Measurements from ENCODE around the gene USP44. TPM values are rescaled to one million over a fixed set of nuclear protein-coding genes. Genes with fewer than 3 reads are reported as not detected.

USP44 gene
- total RNA-seq, 2 donors from 2014 or later = 7.0 to 21.1 TPM

DNA sequence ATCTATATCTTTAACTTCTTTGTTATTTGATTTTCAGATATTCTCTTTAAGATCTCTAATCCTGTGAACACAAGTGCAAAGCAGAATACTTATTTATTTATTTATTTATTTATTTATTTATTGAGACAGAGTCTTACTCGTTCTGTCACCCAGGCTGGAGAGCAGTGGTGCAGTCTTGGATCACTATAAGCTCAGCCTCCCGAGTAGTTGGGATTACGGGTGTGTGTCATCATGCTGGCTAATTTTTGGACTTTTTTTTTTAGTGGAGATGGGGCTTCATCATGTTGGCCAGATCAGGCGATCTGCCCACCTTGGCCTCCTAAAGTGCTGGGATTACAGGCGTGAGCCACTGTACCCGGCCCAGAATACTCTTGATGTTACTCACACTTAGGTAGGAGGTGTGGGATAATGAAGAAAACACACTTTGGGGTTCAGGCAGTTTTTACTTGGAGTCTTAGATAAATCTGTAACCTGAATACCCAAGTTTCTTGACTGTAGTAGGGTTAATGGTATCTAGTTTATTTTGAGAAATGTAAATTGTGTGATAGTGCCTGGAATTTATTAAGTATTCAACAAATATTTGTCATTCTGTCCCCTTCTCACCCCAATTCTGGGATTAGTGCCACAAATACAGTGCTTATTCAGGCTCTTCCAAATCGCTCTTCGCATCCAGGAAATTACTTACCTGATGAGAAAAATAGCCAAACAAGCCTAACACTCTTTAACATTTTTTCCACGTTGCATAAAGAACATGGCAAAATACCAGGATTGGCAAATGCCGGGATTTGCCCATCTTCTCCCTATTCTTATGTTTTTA is 44.4 kb downstream of the USP44 start:
- peaks cover 16% of the 10 kb centered on the region for H3K4me1 ChIP-seq
- H3K9me3 ChIP-seq = no peaks in the 10 kb centered on the region
- DNase-seq (no peak), ATAC-seq (no peak)
- H3K27me3 ChIP-seq = no peaks in the 10 kb centered on the region
- WGBS, 2 donors = 64 to 67% methylated on average over 10 of the region's 10 CpGs
- intact Hi-C loops (cut with DNase I) = no loop called here
- peak overlapping the region in 2 of 4 donors; percentile 1 to 54 for H3K27ac ChIP-seq
- TF ChIP-seq, protein P1, sequence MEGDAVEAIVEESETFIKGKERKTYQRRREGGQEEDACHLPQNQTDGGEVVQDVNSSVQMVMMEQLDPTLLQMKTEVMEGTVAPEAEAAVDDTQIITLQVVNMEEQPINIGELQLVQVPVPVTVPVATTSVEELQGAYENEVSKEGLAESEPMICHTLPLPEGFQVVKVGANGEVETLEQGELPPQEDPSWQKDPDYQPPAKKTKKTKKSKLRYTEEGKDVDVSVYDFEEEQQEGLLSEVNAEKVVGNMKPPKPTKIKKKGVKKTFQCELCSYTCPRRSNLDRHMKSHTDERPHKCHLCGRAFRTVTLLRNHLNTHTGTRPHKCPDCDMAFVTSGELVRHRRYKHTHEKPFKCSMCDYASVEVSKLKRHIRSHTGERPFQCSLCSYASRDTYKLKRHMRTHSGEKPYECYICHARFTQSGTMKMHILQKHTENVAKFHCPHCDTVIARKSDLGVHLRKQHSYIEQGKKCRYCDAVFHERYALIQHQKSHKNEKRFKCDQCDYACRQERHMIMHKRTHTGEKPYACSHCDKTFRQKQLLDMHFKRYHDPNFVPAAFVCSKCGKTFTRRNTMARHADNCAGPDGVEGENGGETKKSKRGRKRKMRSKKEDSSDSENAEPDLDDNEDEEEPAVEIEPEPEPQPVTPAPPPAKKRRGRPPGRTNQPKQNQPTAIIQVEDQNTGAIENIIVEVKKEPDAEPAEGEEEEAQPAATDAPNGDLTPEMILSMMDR (IDR thresholded peaks at IDR 0.05) = no peak
- no peak for TF ChIP-seq POLR2A (IDR thresholded peaks at IDR 0.05)
- no peak overlapping the region for H3K4me3 ChIP-seq
- H3K36me3 ChIP-seq (replicated peaks in 1 of 2; ENCODE audit: insufficient read depth in 1 of 2, low read depth in 2 of 2) = peaks cover 0 to 15% of the 10 kb centered on the region in 2 donors

DNA sequence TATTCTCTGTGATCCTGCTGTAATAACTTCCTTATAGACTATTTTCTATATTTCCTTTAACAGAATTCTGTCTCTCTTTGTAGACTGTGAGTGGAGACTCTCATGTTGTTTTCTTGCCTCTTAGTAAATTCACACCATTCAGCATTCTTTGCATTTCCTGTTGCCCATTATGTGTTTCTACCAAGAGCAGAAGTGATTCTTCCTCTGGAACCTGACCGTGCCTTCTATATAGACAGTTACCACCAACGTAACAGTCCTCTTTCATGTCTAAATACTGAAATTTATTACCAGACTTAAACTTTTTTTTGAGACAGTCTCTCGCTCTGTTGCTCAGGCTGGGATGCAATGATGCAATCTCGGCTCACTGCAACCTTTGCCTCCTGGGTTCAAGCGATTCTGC is 46.2 kb downstream of the USP44 start:
- Histone ChIP-seq H3K27me3 (no peaks in the 10 kb centered on the region), H3K27ac (no peak overlapping the region), H3K36me3 (replicated peaks in 1 of 2; ENCODE audit: insufficient read depth in 1 of 2, low read depth in 2 of 2) (peaks cover 0 to 11% of the 10 kb centered on the region in 2 donors), H3K4me3 (no peak overlapping the region), H3K4me1 (peaks cover 16% of the 10 kb centered on the region), H3K9me3 (no peaks in the 10 kb centered on the region)
- 94 to 95% methylated on average over 5 of the region's 5 CpGs for WGBS, 2 donors
- intact Hi-C loops (cut with DNase I) = no loop called here
- TF ChIP-seq POLR2A (IDR thresholded peaks at IDR 0.05) = no peak
- TF ChIP-seq, protein P1 (IDR thresholded peaks at IDR 0.05) = no peak
- no peak for ATAC-seq
- no peak for DNase-seq

DNA sequence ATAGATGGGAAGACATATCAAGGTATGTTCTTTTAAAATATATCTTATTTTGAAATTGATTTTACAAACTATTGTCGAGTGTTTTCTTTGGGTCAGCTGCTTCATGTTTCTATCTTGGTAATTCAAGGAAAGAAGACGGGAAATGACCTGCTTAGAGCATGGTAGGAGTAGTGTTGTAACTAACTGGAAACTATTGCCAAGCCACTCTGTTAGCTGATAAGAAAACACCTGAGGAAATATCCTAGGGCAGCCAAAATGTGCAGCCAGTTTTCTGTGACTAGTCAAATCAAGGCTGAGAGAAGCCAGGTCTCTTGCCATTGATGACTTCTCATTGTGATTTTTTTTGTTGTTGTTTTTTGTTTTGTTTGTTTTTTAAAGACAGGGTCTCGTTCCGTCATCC is 47.1 kb downstream of the USP44 start:
- Histone ChIP-seq H3K36me3 (replicated peaks in 1 of 2; ENCODE audit: insufficient read depth in 1 of 2, low read depth in 2 of 2) (peaks cover 0 to 10% of the 10 kb centered on the region in 2 donors), H3K27me3 (no peaks in the 10 kb centered on the region), H3K4me1 (peaks cover 16% of the 10 kb centered on the region), H3K27ac (peak overlapping the region in 1 of 4 donors; percentile 60), H3K9me3 (peaks cover 0 to 3% (median 0%) of the 10 kb centered on the region in 3 donors), H3K4me3 (no peak overlapping the region)
- intact Hi-C loops (cut with DNase I) = no loop called here
- DNase-seq (peak; percentile 16 to 55 (median 28)), ATAC-seq (peak; percentile 71)
- WGBS, 2 donors = 54 to 55% methylated on average over 4 of the region's 4 CpGs
- no peak for TF ChIP-seq POLR2A (IDR thresholded peaks at IDR 0.05)
- TF ChIP-seq, protein P1 (IDR thresholded peaks at IDR 0.05) = no peak

DNA sequence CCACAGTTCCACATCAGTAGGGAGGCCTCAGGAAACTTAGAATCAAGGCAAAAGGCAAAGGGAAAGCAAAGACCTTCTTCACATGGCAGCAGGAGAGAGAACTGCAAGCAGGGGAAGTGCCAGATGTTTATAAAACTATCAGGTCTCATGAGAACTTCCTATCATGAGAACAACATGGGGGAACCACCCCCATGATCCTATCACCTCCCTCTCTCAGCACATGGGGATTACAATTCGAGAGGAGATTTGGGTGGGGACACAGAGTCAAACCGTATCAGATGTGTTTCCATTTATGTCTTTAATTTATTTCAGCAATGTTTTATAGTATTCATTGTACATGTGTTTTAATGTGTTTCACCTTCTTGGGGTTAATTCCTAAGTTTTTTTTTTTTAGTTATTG is 51.5 kb downstream of the USP44 start:
- Histone ChIP-seq H3K4me3 (no peak overlapping the region), H3K27ac (no peak overlapping the region), H3K4me1 (peaks cover 25% of the 10 kb centered on the region), H3K27me3 (no peaks in the 10 kb centered on the region), H3K36me3 (replicated peaks in 1 of 2; ENCODE audit: insufficient read depth in 1 of 2, low read depth in 2 of 2) (peaks cover 0 to 11% of the 10 kb centered on the region in 2 donors), H3K9me3 (peaks cover 0 to 5% (median 0%) of the 10 kb centered on the region in 3 donors)
- DNase-seq (no peak), ATAC-seq (no peak)
- intact Hi-C loops (cut with DNase I) = no loop called here
- WGBS, 2 donors = 79 to 92% methylated on average over 2 of the region's 2 CpGs
- TF ChIP-seq, protein P1 (IDR thresholded peaks at IDR 0.05) = no peak
- no peak for TF ChIP-seq POLR2A (IDR thresholded peaks at IDR 0.05)

Measured in body of pancreas (tissue), 4 donors.